ENCODE data around the gene NLRP1. TPM values are rescaled to one million over a fixed set of nuclear protein-coding genes. Genes with fewer than 3 reads are reported as not detected.

The NLRP1 gene
- total and polyA plus RNA-seq, 2 of the 13 experiments (the other 11 are each of a cell fraction or from before 2014, with no cell fraction given), result 3.4 to 3.7 TPM

- no TSS peak for BruUV-seq (replicated peaks)
- ChIA-PET POLR2A (no interaction called here), CTCF (ENCODE audit: low intra/inter-chr PET ratio, low total read pairs) (interaction anchor here (1.0 to 1.7 kb wide), 4 partner anchors 115 to 844 kb away, joined by 3 to 10 read pairs (median 6); no protein-coding TSS in a partner anchor)
- Histone ChIP-seq H3K4me1 (ENCODE audit: insufficient read depth, low read length) (no peaks in the 10 kb centered on the region), H3K36me3 (replicated peaks in 1 of 2; ENCODE audit: control insufficient read depth in 1 of 2, insufficient read depth in 2 of 2, low read length in 2 of 2) (no peaks in the 10 kb centered on the region), H4K20me1 (ENCODE audit: insufficient read depth, low read length) (no peaks in the 10 kb centered on the region), H2AFZ (ENCODE audit: low read length) (no peak overlapping the region), H3K9ac (ENCODE audit: insufficient read depth, low read depth, low read length) (no peak overlapping the region), H3K27ac (ENCODE audit: extremely low read length, insufficient read depth, low read length) (no peak overlapping the region), H3K27me3 (ENCODE audit: control insufficient read depth in 1 of 2, insufficient read depth in 2 of 2, low read length in 2 of 2) (peaks cover 1 to 7% of the 10 kb centered on the region in 2 experiments; a peak in 2 of 5 replicates), H3K4me2 (ENCODE audit: low read depth, low read length) (no peak overlapping the region), H3K79me2 (ENCODE audit: insufficient read depth, low read length) (no peaks in the 10 kb centered on the region), H3K4me3 (replicated peaks in 1 of 3; ENCODE audit: insufficient read depth in 1 of 3, low read depth in 2 of 3, low read length in 3 of 3) (no peak overlapping the region), H3K9me3 (ENCODE audit: low read length) (no peaks in the 10 kb centered on the region)
- WGBS (ENCODE audit: low lambda C conversion rate), result 20% methylated on average over 11 of the region's 11 CpGs
- no peak for FAIRE-seq
- no peak for DNase-seq (ENCODE audit: low spot score)
- in situ Hi-C loops (cut with HindIII; ENCODE audit: extremely low pct_ligation_motif_present, low pct_unique_long_range_greater_than_20kb), result loop anchor here (10.0 kb wide), 1 partner anchor 673 kb away; no protein-coding TSS in a partner anchor
- intact Hi-C loops (cut with micrococcal nuclease; ENCODE audit: unreplicated experiment), result loop anchor here (1.0 kb wide), 1 partner anchor 830 kb away; no protein-coding TSS in a partner anchor
- TF ChIP-seq CENPT (CRISPR knock-in tag; IDR thresholded peaks at IDR 0.05; ENCODE audit: low read depth) (no peak), TFDP2 (CRISPR knock-in tag; IDR thresholded peaks at IDR 0.05) (no peak), ZNF296 (CRISPR knock-in tag; conservative IDR thresholded peaks at IDR 0.05) (no peak), ELF1 (CRISPR knock-in tag; IDR thresholded peaks at IDR 0.05) (no peak), HNRNPUL1 (IDR thresholded peaks at IDR 0.05; ENCODE audit: low read depth, low read length) (no peak), MED13 (CRISPR knock-in tag; IDR thresholded peaks at IDR 0.05) (no peak), NFE2L1 (CRISPR knock-in tag; IDR thresholded peaks at IDR 0.05; ENCODE audit: borderline replicate concordance) (no peak), ZBTB1 (CRISPR knock-in tag; IDR thresholded peaks at IDR 0.05; ENCODE audit: borderline replicate concordance) (no peak), ZNF615 (CRISPR knock-in tag; IDR thresholded peaks at IDR 0.05; ENCODE audit: borderline replicate concordance) (no peak), NAIF1 (CRISPR knock-in tag; IDR thresholded peaks at IDR 0.05; ENCODE audit: borderline replicate concordance) (no peak), SRSF1 (optimal IDR thresholded peaks at IDR 0.05; ENCODE audit: low read depth, low read length) (no peak), TOPORS (CRISPR knock-in tag; IDR thresholded peaks at IDR 0.05) (no peak), ELF4 (CRISPR knock-in tag; IDR thresholded peaks at IDR 0.05; ENCODE audit: borderline replicate concordance) (no peak), ZNF225 (CRISPR knock-in tag; IDR thresholded peaks at IDR 0.05) (no peak)
- TF ChIP-seq, protein P1, sequence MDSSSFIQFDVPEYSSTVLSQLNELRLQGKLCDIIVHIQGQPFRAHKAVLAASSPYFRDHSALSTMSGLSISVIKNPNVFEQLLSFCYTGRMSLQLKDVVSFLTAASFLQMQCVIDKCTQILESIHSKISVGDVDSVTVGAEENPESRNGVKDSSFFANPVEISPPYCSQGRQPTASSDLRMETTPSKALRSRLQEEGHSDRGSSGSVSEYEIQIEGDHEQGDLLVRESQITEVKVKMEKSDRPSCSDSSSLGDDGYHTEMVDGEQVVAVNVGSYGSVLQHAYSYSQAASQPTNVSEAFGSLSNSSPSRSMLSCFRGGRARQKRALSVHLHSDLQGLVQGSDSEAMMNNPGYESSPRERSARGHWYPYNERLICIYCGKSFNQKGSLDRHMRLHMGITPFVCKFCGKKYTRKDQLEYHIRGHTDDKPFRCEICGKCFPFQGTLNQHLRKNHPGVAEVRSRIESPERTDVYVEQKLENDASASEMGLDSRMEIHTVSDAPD (CRISPR knock-in tag; IDR thresholded peaks at IDR 0.05), result no peak
- TF ChIP-seq, protein P2, sequence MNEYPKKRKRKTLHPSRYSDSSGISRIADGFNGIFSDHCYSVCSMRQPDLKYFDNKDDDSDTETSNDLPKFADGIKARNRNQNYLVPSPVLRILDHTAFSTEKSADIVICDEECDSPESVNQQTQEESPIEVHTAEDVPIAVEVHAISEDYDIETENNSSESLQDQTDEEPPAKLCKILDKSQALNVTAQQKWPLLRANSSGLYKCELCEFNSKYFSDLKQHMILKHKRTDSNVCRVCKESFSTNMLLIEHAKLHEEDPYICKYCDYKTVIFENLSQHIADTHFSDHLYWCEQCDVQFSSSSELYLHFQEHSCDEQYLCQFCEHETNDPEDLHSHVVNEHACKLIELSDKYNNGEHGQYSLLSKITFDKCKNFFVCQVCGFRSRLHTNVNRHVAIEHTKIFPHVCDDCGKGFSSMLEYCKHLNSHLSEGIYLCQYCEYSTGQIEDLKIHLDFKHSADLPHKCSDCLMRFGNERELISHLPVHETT (CRISPR knock-in tag; conservative IDR thresholded peaks at IDR 0.05), result no peak
- ATAC-seq, result no peak
Observed at GRCh38 chr17:5591966-5592365, 7.7 kb upstream of the NLRP1 start.

Data from HepG2 (cell line).